Uterus (tissue), 4 donors: ENCODE data around the gene WDR64. TPM values are rescaled to one million over a fixed set of nuclear protein-coding genes. Genes with fewer than 3 reads are reported as not detected.
"Not testable (repeated sequence)": the region's sequence is repeated elsewhere in the genome, so short reads cannot be mapped to it uniquely, and the experiment has no call there.

Source experiments
- DNase-seq, 2 donors: peaks; one replicate each; pipeline ENCODE4 v3.0.0-alpha.2; 2019 to 2020
- H3K27ac ChIP-seq, 2 donors: fragments of 200-600 bp; sonication (generic); 1 replicate in 1 of 2; 2 replicates in 1 of 2; pipeline ENCODE4 v1.5.1; 2016 to 2018
- H3K27me3 ChIP-seq, 2 donors: fragments of 200-600 bp; sonication (generic); one replicate each; pipeline ENCODE4 v1.5.1; 2018 to 2019; ENCODE audit warnings: control low read depth in 1 of 2
- H3K36me3 ChIP-seq, 2 donors: fragments of 200-600 bp; sonication (generic); one replicate each; pipeline ENCODE4 v1.5.1; 2019; ENCODE audit warnings: control low read depth in 1 of 2
- H3K4me1 ChIP-seq, 2 donors: fragments of 200-600 bp; sonication (generic); one replicate each; pipeline ENCODE4 v1.5.1; 2018 to 2019; ENCODE audit warnings: control low read depth in 1 of 2
- H3K4me3 ChIP-seq, 2 donors: fragments of 200-600 bp; sonication (generic); 1 replicate in 1 of 2; 2 replicates in 1 of 2; pipeline ENCODE4 v1.5.1; 2018 to 2019; ENCODE audit warnings: mild to moderate bottlenecking in 1 of 2
- H3K9me3 ChIP-seq, 2 donors: fragments of 200-600 bp; sonication (generic); one replicate each; pipeline ENCODE4 v1.5.1; 2019; ENCODE audit warnings: control low read depth in 1 of 2
- POLR2A ChIP-seq, 2 donors: fragments of 450-650 bp; IDR thresholded peaks; one replicate each; pipeline ENCODE4 v1.6.1; 2016; ENCODE audit warnings: antibody characterized with exemption in 2 of 2, mild to moderate bottlenecking in 1 of 2, moderate library complexity in 1 of 2
- intact Hi-C: fragments of 100-400 bp; cut with DNase I; formaldehyde crosslinking; loops from one replicate; pipeline ENCODE4 v1.15.1; 2023; ENCODE audit warnings: low total_unique reads
- total RNA-seq, 4 donors: library from RNA; depleted of rRNA in 3 of 4; stranded (reverse); fragments of >200 nt in 3 of 4; gene quantifications; one replicate each; pipeline versions ENCODE4 v1.1.0 to v1.2.4, GENCODE V29; 2014 to 2023
- TF ChIP-seq, protein P1 (sequence below), 4 experiments: fragments of 200-600 bp in 2 of 4; fragments of 450-650 bp in 2 of 4; sonication (generic) in 2 of 4; IDR thresholded peaks; one replicate each; pipeline ENCODE4 v1.5.1; 2016 to 2019; ENCODE audit warnings: antibody characterized with exemption in 4 of 4, mild to moderate bottlenecking in 2 of 4, moderate library complexity in 1 of 4
- donor health status: DM: yes; HTN: yes; CAD: no.

The WDR64 gene
- total RNA-seq, 4 donors from 2014 or later: 0.21 TPM; not detected in 3

DNA sequence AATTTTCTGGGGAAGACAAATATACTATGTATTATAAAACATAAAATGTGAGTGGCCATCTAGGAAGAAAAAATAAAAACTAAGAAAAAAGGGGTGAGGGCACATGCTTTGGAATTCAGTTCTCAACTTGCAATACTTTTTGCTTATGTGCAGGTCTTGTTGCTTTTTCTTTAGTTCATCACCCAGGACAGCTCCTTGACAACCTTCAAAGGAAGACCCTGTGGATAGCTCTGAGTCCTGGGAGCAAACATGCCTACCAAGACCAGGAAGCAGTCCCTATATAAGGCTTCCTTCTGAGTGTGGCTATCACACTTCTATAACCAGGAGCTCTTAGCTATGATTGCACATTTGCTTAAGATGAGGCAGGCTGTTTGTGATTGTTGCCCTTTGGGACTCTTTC, 78.0 kb downstream of the WDR64 start:
- Histone ChIP-seq H3K36me3 (no peaks in the 10 kb centered on the region), H3K4me3 (no peak overlapping the region), H3K9me3 (no peaks in the 10 kb centered on the region), H3K27me3 (no peaks in the 10 kb centered on the region), H3K4me1 (no peaks in the 10 kb centered on the region), H3K27ac (no peak overlapping the region)
- no peak for DNase-seq
- intact Hi-C loops: no loop called here
- no peak for TF ChIP-seq POLR2A (IDR thresholded peaks at IDR 0.05)
- TF ChIP-seq, protein P1, sequence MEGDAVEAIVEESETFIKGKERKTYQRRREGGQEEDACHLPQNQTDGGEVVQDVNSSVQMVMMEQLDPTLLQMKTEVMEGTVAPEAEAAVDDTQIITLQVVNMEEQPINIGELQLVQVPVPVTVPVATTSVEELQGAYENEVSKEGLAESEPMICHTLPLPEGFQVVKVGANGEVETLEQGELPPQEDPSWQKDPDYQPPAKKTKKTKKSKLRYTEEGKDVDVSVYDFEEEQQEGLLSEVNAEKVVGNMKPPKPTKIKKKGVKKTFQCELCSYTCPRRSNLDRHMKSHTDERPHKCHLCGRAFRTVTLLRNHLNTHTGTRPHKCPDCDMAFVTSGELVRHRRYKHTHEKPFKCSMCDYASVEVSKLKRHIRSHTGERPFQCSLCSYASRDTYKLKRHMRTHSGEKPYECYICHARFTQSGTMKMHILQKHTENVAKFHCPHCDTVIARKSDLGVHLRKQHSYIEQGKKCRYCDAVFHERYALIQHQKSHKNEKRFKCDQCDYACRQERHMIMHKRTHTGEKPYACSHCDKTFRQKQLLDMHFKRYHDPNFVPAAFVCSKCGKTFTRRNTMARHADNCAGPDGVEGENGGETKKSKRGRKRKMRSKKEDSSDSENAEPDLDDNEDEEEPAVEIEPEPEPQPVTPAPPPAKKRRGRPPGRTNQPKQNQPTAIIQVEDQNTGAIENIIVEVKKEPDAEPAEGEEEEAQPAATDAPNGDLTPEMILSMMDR (IDR thresholded peaks at IDR 0.05): no peak

DNA sequence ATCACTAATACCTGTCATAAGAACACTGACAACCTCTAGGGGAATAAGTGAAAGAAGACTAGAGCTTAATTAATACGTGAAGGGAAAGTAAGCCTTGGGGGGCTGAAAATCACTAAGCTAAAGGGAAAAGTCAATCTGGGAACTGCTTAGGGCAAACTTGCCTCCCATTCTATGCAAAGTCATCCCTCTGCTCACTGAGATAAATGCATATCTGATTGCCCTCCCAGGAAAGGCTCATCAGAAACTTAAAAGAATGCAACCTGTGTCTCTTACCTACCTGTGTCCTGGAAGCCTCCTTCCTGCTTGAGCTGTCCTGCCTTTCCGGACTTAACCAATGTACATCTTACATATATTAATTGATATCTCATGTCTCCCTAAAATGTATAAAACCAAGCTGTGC, 81.8 kb downstream of the WDR64 start:
- Histone ChIP-seq H3K4me3 (no peak overlapping the region), H3K9me3 (no peaks in the 10 kb centered on the region), H3K36me3 (no peaks in the 10 kb centered on the region), H3K4me1 (no peaks in the 10 kb centered on the region), H3K27me3 (no peaks in the 10 kb centered on the region), H3K27ac (no peak overlapping the region)
- TF ChIP-seq POLR2A (IDR thresholded peaks at IDR 0.05): no peak
- TF ChIP-seq, protein P1 (IDR thresholded peaks at IDR 0.05): no peak
- no peak for DNase-seq
- intact Hi-C loops: no loop called here

DNA sequence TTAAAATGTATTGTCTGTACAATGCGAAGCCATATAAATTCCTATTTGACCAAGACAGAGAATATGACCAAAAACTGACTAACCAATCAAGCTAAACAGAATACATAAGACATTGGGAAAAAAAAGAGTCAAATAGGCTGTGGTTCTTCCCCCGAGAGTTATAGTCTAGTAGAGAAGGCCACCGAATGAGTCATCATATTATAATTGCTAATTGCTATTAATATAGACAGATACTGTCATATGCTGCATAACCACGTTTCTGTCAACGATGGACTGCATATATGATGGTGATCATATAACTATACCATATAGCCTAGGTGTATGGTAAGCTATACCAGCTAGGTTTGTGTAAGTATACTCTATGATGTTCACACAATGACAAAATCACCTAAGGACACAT, 82.5 kb downstream of the WDR64 start:
- DNase-seq: no peak

DNA sequence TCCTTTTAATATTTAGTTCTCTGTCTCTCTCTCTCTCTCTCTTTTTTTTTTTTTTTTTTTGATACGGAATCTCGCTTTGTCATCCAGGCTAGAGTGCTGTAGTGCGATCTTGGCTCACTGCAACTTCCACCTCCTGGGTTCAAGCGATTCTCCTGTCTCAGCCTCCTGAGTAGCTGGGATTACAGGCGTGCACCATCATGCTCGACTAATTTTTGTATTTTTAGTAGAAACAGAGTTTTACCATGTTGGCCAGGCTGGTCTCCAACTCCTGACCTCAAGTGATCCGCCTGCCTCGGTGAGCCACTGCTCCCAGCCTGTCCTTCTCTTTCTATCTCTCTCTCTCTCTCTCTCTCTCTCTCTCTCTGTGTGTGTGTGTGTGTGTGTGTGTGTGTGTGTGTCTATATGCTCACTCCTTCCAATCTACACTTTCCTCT, 83.4 kb downstream of the WDR64 start:
- H3K36me3 ChIP-seq, H3K4me3 ChIP-seq, DNase-seq, H3K27me3 ChIP-seq, H3K9me3 ChIP-seq, H3K4me1 ChIP-seq, intact Hi-C loops, H3K27ac ChIP-seq: not testable (repeated sequence)

More for the DNA sequence above, 82.5 kb downstream of the WDR64 start:
- H3K4me3 ChIP-seq: no peak overlapping the region
- no peaks in the 10 kb centered on the region for H3K9me3 ChIP-seq
- H3K36me3 ChIP-seq: no peaks in the 10 kb centered on the region
- TF ChIP-seq POLR2A (IDR thresholded peaks at IDR 0.05): no peak
- TF ChIP-seq, protein P1 (IDR thresholded peaks at IDR 0.05): no peak
- no peaks in the 10 kb centered on the region for H3K27me3 ChIP-seq
- intact Hi-C loops: no loop called here
- no peak overlapping the region for H3K27ac ChIP-seq
- no peaks in the 10 kb centered on the region for H3K4me1 ChIP-seq

DNA sequence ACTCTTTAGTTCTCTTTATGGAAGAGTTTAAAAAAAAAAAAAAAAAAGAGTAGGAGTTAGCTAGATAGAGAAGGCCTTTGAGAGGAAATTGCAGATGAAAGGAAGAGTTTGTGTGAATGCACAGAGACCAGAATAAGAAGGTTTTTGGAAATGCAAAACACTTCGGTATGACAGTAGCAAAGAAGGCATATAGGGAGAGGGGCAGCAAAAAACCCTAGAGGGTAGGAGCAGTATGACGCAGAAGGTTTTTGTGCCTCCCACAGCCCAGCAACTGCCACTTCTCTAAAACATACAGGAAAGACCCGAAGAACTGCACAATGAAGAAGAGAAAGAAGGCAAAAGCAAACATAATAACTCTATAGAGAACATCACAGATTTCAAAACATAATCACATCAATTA, 84.3 kb downstream of the WDR64 start:
- DNase-seq: no peak
- Histone ChIP-seq H3K9me3 (no peaks in the 10 kb centered on the region), H3K36me3 (no peaks in the 10 kb centered on the region), H3K27me3 (no peaks in the 10 kb centered on the region), H3K4me1 (no peaks in the 10 kb centered on the region), H3K27ac (no peak overlapping the region), H3K4me3 (no peak overlapping the region)
- intact Hi-C loops: no loop called here
- TF ChIP-seq POLR2A (IDR thresholded peaks at IDR 0.05): no peak
- TF ChIP-seq, protein P1 (IDR thresholded peaks at IDR 0.05): no peak
